ENCODE results near the gene VGLL4. TPM values are rescaled to one million over a fixed set of nuclear protein-coding genes. Genes with fewer than 3 reads are reported as not detected.

VGLL4 gene
- total RNA-seq, 1 experiment from 2014 or later = 66.0 TPM

DNA sequence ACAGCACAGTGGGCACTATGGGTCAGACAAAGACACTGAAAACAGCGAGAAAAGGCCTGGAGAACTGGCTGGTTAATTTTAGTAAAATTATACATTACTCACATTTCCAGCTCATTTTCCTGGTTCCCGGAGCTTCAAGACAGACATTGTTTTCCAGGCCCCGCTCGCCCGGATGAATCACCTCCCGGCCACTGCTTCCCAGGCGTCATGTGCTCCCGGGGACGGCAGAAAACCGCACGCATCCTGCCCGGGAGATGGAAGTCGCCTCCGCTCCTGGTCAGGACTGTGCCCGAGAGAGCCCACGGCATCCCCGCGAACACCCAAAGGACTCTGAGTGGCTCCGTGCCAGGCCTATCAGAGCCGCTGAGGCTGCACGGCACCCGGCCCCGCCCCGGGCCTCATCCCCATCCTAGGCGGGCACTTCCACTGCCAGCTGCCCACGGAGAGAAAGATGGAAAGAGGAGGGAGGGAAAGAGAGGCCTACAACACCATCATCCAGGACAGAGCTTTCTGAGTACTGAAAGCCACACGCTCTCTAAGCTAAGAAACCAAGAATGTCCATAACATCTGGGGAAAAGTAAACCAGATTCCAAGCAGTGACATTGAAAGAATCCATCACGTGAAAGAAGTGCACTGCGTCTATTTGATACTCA, 75.1 kb downstream of the VGLL4 start:
- no peak; the same call in 1 of the 2 replicates for TF ChIP-seq POLR2AphosphoS5 (IDR thresholded peaks at IDR 0.05; ENCODE audit: low read depth, low read length)
- TF ChIP-seq TCF7L2 (IDR thresholded peaks at IDR 0.05; ENCODE audit: low read depth, low read length) = 0 out of 2 replicates have a peak, but pooled peaks have one; percentile 9
- TF ChIP-seq, protein P1, sequence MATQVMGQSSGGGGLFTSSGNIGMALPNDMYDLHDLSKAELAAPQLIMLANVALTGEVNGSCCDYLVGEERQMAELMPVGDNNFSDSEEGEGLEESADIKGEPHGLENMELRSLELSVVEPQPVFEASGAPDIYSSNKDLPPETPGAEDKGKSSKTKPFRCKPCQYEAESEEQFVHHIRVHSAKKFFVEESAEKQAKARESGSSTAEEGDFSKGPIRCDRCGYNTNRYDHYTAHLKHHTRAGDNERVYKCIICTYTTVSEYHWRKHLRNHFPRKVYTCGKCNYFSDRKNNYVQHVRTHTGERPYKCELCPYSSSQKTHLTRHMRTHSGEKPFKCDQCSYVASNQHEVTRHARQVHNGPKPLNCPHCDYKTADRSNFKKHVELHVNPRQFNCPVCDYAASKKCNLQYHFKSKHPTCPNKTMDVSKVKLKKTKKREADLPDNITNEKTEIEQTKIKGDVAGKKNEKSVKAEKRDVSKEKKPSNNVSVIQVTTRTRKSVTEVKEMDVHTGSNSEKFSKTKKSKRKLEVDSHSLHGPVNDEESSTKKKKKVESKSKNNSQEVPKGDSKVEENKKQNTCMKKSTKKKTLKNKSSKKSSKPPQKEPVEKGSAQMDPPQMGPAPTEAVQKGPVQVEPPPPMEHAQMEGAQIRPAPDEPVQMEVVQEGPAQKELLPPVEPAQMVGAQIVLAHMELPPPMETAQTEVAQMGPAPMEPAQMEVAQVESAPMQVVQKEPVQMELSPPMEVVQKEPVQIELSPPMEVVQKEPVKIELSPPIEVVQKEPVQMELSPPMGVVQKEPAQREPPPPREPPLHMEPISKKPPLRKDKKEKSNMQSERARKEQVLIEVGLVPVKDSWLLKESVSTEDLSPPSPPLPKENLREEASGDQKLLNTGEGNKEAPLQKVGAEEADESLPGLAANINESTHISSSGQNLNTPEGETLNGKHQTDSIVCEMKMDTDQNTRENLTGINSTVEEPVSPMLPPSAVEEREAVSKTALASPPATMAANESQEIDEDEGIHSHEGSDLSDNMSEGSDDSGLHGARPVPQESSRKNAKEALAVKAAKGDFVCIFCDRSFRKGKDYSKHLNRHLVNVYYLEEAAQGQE (IDR thresholded peaks at IDR 0.05; ENCODE audit: insufficient read depth in 1 of 2, low read depth in 2 of 2, low read length in 1 of 2) = no peak
- Histone ChIP-seq H3K4me1 (ENCODE audit: control insufficient read depth, insufficient read depth, low read length) (peaks cover 44% of the 10 kb centered on the region), H3K27ac (ENCODE audit: low read length) (peak overlapping the region; percentile 89), H3K9me3 (ENCODE audit: control insufficient read depth, insufficient read depth, low read depth, low read length) (no peaks in the 10 kb centered on the region), H3K4me3 (ENCODE audit: low read depth in 2 of 2, low read length in 2 of 2) (peak overlapping the region; percentile 18 to 51), H3K36me3 (ENCODE audit: control insufficient read depth, insufficient read depth, low read length) (no peaks in the 10 kb centered on the region; the same call in 1 of the 2 replicates), H3K27me3 (ENCODE audit: control insufficient read depth, insufficient read depth, low read length) (no peaks in the 10 kb centered on the region)
- ATAC-seq (peak; percentile 69), DNase-seq (ENCODE audit: low read depth, low spot score) (no peak)
- ChIA-PET CTCF (interaction anchor here (0.6 kb wide), 1 partner anchor 165 kb away, joined by 3 read pairs; no protein-coding TSS in a partner anchor), POLR2A (interaction anchor here (0.6 kb wide), 1 partner anchor 68 kb away, joined by 3 read pairs; no protein-coding TSS in a partner anchor)
- BruUV-seq (replicated peaks) = no TSS peak
- intact Hi-C loops (cut with micrococcal nuclease; ENCODE audit: unreplicated experiment) = no loop called here
- in situ Hi-C loops (cut with HindIII; ENCODE audit: low pct_unique_long_range_greater_than_20kb, low sequenced_read_pairs) = no loop called here

DNA sequence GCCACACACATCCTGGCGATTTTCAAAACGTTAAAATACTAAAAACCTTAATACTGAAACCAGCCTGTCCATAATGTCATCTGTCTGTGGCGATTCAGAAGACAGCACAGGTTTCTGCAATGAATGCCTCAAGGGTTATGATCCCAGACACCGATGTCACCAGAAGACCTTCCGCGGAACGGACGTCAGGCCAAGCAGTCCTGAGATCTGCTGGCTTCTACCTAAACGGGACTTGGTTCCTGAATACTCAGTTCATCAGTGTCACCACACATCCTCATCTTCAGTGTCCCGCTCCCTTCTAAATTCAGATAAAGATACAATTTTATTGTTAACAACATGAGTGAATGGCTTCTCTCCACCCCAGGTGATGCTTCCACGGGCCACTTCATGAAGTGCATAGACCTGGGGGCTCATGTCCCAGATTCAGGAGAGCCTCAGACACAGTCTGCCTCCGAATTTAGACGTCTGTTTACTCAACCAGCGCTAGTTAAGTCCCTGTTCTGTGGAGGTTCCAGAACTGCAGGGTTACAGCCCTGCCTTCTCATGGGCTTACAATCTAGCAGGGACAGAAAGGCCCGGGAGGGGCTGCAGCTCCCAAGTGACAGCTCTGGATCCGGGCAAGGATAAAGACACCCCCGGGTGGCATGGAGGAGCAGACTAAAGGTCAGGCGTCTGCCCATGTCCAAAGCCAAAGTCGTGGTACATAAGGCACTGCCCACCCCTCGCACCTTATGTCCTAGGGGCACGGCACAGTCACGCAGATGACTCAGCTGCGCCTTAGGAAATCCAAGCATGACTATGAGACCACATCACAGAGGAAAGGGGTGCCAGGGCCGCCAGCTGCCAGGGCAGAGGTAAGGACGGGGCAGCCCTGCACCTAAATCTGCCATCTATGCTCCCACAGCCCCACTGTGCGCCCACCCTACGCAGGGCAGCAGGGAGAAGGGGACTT, 75.9 kb downstream of the VGLL4 start:
- Histone ChIP-seq H3K4me3 (ENCODE audit: low read depth in 2 of 2, low read length in 2 of 2) (peak overlapping the region; percentile 18 to 51), H3K27ac (ENCODE audit: low read length) (peak overlapping the region; percentile 89), H3K9me3 (ENCODE audit: control insufficient read depth, insufficient read depth, low read depth, low read length) (no peaks in the 10 kb centered on the region), H3K36me3 (ENCODE audit: control insufficient read depth, insufficient read depth, low read length) (no peaks in the 10 kb centered on the region; the same call in 1 of the 2 replicates), H3K27me3 (ENCODE audit: control insufficient read depth, insufficient read depth, low read length) (no peaks in the 10 kb centered on the region), H3K4me1 (ENCODE audit: control insufficient read depth, insufficient read depth, low read length) (peaks cover 48% of the 10 kb centered on the region)
- POLR2A ChIA-PET = interaction anchor here (0.6 kb wide), 1 partner anchor 69 kb away, joined by 3 read pairs; no protein-coding TSS in a partner anchor
- in situ Hi-C loops (cut with HindIII; ENCODE audit: low pct_unique_long_range_greater_than_20kb, low sequenced_read_pairs) = no loop called here
- intact Hi-C loops (cut with micrococcal nuclease; ENCODE audit: unreplicated experiment) = no loop called here
- peak; percentile 81 for TF ChIP-seq TCF7L2 (IDR thresholded peaks at IDR 0.05; ENCODE audit: low read depth, low read length)
- TF ChIP-seq, protein P1 (IDR thresholded peaks at IDR 0.05; ENCODE audit: insufficient read depth in 1 of 2, low read depth in 2 of 2, low read length in 1 of 2) = no peak
- ATAC-seq (peak; percentile 75), DNase-seq (ENCODE audit: low read depth, low spot score) (no peak)
- no TSS peak for BruUV-seq (replicated peaks)
- CTCF ChIA-PET = no interaction called here
